HUES6 (cell line): ENCODE data around the gene ETFRF1.

Source experiments
- H3K27ac ChIP-seq: 2 replicates; pipeline ENCODE4 v1.7.0; 2013; ENCODE audit warnings: low read depth, mild to moderate bottlenecking, low read length, inconsistent platforms
- H3K27me3 ChIP-seq: 2 replicates; pipeline ENCODE4 v1.6.1; 2013; ENCODE audit warnings: low read length; ENCODE audit not compliant: control insufficient read depth, insufficient read depth
- H3K36me3 ChIP-seq: 2 replicates; pipeline ENCODE4 v1.6.1; 2013; ENCODE audit warnings: low read length; ENCODE audit not compliant: control insufficient read depth, insufficient read depth
- H3K4me1 ChIP-seq: 2 replicates; pipeline ENCODE4 v1.6.1; 2013; ENCODE audit warnings: low read length; ENCODE audit not compliant: control insufficient read depth, insufficient read depth
- H3K4me3 ChIP-seq: 2 replicates; pipeline ENCODE4 v1.5.1; 2013; ENCODE audit warnings: low read depth, low read length
- H3K9ac ChIP-seq: one replicate; pipeline ENCODE4 v1.6.1; 2013; ENCODE audit warnings: mild to moderate bottlenecking, low read length
- H3K9me3 ChIP-seq: 2 replicates; pipeline ENCODE4 v1.6.1; 2013; ENCODE audit warnings: low read depth, low read length; ENCODE audit not compliant: control insufficient read depth, insufficient read depth

The ETFRF1 gene

DNA sequence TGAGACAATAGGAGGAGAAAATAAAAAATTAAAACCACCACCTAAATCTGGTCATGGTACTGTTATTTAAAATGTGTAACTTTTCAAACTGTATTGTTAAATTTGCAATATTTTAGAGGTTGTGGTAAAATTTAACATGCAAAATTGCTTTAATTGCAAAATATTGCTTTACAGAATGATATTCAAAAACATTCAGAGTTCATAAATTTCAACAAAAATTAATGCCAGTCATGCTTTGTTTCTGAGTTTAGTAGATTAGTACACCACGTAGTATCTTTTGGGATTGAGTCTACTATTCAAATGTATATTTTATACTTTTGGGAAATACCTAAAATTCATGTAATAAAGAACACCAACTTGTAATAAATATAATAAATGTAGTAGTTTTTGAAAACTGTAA lies 18.3 kb downstream of the ETFRF1 start:
- Histone ChIP-seq H3K9me3 (no peaks in the 10 kb centered on the region), H3K4me1 (no peaks in the 10 kb centered on the region), H3K27ac (no peak overlapping the region), H3K27me3 (no peaks in the 10 kb centered on the region), H3K4me3 (no peak overlapping the region), H3K9ac (no peak overlapping the region), H3K36me3 (peaks cover 19% of the 10 kb centered on the region)

DNA sequence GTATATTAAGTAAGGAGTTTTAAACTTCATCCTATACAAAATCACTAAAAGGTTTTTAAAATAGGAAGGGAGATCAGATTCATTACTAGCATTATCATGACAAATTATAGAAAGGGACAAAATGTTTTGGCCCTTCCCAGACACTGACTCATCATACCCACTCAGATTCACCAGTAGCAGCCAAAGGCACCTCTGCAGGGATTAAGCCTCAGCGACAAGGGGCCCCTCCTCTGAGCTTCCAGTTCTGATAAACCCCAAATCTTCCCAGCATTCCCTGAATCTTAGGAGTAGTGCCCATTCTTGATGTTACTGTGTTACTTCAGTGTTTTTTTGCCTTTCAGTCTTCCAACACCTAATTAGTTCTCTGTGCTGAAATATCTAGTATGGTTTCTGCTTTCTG lies 41.2 kb downstream of the ETFRF1 start:
- H3K4me3 ChIP-seq = no peak overlapping the region
- H3K4me1 ChIP-seq = no peaks in the 10 kb centered on the region
- H3K36me3 ChIP-seq = peaks cover 51% of the 10 kb centered on the region
- no peaks in the 10 kb centered on the region for H3K27me3 ChIP-seq
- H3K9ac ChIP-seq = no peak overlapping the region
- no peak overlapping the region for H3K27ac ChIP-seq
- no peaks in the 10 kb centered on the region for H3K9me3 ChIP-seq

DNA sequence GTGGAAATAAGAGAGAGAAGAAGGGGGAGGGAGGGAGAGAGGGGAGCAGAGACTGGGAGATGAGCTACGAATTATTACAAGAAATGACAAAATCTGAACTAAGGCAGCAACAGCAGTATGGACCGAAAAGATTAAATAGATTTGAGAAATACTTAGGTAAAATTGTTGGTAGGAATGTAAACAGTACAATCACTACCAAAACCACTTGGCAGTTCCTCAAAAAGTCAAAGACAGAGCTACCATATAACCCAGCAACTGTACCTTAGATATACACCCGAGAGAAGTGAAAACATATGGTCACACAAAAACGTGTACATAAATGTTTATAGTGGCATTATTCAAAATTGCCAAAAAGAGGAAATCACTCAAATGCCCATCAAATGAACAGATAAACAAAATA lies 41.6 kb downstream of the ETFRF1 start:
- no peak overlapping the region for H3K4me3 ChIP-seq

DNA sequence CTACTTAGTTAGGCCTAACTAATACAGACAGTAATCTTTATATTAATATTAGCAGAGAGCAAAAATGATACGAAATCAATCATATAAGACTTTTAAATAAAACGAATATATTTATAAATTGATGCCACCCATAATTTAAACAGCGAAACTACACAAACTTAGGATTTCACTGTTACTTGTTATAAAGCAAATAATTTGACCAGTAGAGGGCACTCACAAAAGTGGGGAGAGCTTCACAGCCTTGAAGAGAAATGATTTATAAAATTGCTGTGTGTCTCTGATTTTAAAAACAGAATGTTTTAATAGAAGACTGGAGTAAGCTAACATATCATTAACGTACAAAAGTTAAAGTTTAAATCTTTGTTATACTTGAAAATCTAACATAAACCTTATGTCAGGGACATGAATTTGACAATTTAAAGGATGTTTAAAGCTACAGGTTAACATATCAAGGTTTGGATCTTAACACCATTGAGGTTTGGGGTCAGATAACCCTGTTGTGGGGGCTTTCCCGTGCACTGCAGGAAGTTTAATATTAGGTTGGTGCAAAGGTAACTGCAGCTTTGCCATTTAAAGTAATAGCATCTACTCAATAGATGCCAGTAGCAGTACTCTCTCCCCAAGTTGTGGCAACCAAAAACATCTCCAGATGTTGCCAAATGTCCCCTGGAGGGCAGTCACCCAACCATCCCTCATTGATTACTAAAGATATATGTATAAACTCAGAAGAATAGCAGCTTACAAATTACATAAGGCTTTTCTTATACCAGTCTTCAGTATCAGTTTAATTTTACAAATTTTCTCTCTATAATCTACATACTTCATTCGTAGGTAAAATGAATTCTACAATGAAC lies 46.4 kb downstream of the ETFRF1 start:
- peaks cover 46% of the 10 kb centered on the region for H3K36me3 ChIP-seq
- no peak overlapping the region for H3K9ac ChIP-seq
- H3K27ac ChIP-seq = no peak overlapping the region

More for the DNA sequence above, 41.6 kb downstream of the ETFRF1 start:
- no peaks in the 10 kb centered on the region for H3K4me1 ChIP-seq
- peaks cover 49% of the 10 kb centered on the region for H3K36me3 ChIP-seq
- H3K9me3 ChIP-seq = no peaks in the 10 kb centered on the region
- no peak overlapping the region for H3K27ac ChIP-seq
- H3K27me3 ChIP-seq = no peaks in the 10 kb centered on the region
- no peak overlapping the region for H3K9ac ChIP-seq

DNA sequence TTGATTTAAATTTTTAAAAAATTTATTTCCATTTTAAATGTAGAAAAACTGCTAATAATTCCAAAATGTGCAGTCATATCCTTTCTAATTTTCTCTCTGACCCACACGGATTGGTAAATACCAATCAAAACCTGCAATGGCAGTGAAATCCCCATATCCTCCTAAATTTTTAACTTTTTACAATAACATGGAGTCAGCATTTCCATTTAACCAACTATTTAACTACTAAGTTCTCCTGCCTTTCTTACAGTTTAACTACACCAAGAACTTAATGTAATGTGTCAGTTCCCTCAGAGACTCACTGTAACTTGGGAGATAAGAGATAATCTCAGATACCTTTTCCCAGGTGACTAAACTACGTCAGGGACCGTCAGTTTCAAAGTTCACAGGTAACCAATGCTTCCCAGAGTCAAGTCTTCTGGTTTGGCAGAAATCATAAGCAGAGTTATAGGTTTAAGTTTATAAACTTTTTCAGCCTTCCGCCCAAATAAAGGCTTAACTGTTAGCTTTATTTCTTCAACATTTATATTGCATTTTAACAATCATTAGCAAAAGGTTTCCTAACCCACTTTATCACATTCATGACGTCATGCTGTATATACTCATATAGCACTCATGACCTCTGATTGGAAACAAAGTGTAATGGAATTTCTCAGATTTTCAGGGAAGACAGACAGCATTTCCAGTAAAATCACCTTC lies 48.1 kb downstream of the ETFRF1 start:
- no peaks in the 10 kb centered on the region for H3K4me1 ChIP-seq
- no peak overlapping the region for H3K9ac ChIP-seq
- no peak overlapping the region for H3K27ac ChIP-seq
- H3K27me3 ChIP-seq = no peaks in the 10 kb centered on the region
- no peaks in the 10 kb centered on the region for H3K9me3 ChIP-seq
- H3K4me3 ChIP-seq = no peak overlapping the region
- H3K36me3 ChIP-seq = peaks cover 32% of the 10 kb centered on the region

More for the DNA sequence above, 46.4 kb downstream of the ETFRF1 start:
- Histone ChIP-seq H3K27me3 (no peaks in the 10 kb centered on the region), H3K9me3 (no peaks in the 10 kb centered on the region), H3K4me3 (no peak overlapping the region), H3K4me1 (no peaks in the 10 kb centered on the region)

DNA sequence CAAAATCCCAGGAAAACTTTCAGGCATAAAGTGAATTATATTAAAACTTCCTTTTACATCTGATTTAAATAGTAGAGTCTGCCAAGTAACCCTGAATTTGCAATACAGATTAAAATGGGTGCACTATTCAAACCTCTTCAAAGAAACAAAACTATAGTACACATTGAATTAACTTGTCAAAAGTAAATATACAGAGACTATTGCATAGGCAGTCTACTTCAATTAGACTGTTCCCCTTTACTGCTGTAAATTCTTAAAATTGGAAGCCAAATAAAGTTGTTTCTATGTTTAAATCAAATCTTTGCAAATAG lies 48.6 kb downstream of the ETFRF1 start:
- no peaks in the 10 kb centered on the region for H3K27me3 ChIP-seq
- no peaks in the 10 kb centered on the region for H3K4me1 ChIP-seq
- H3K4me3 ChIP-seq = no peak overlapping the region
- no peaks in the 10 kb centered on the region for H3K9me3 ChIP-seq
- H3K27ac ChIP-seq = no peak overlapping the region
- peaks cover 28% of the 10 kb centered on the region for H3K36me3 ChIP-seq
- H3K9ac ChIP-seq = no peak overlapping the region

DNA sequence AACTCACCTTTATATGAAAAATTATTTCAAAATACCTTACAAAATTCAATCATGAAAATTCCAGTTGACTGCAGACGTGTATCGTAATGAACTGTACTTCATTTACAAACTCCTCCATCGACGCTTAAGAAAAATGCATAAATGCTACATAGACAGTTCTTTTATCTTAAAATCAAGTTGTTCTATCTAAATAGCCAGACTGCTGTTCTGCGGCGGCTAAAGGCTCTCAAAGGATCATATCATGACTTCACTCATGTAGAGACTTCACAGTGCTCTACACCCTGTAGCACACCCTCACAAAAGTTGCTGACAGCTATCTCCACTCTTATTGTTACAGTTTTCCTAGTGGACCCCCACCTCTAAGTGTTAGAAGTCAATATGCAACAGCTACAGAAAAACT lies 50.5 kb downstream of the ETFRF1 start:
- Histone ChIP-seq H3K4me3 (no peak overlapping the region), H3K4me1 (0 out of 2 replicates have a peak, but pooled peaks cover 4% of the 10 kb centered on the region), H3K27ac (no peak overlapping the region), H3K27me3 (no peaks in the 10 kb centered on the region), H3K9me3 (no peaks in the 10 kb centered on the region), H3K9ac (no peak overlapping the region), H3K36me3 (peaks cover 21% of the 10 kb centered on the region)

DNA sequence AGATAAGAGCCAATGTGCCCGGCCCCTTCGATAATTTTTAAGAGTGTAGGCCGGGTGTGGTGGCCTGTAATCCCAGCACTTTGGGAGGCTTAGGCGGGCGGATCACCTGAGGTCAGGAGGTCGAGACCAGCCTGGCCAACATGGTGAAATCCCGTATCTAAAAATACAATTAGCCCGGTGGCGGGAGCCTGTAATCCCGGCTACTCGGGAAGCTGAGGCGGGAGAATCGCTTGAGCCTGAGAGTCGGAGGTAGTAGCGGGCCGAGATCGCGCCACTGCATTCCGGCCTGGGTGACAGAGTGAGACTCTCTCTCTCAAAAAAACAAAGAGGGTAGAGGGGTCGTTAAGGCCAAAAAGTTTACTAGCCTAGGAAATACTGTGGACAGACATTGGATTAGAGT lies 53.1 kb downstream of the ETFRF1 start:
- no peak overlapping the region for H3K27ac ChIP-seq
- H3K4me3 ChIP-seq = no peak overlapping the region
- peaks cover 10% of the 10 kb centered on the region for H3K4me1 ChIP-seq

DNA sequence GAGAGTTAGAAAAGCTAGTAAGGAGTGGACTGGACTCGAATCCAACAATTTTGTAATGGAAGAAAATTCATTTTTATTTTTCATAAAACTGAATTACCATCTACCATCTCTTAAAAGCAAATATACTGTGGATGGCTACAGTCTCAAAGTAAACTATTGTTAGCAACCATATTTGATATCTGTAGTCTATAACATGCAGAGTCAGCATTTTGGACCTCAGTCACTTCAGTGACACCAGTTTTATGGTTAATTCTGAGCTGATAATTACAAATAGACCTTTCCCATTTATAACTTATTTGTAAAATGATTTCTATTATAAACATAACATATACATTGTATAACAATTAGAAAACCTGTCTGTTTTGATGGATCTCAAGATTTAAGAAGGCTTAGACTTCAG lies 53.7 kb downstream of the ETFRF1 start:
- H3K4me1 ChIP-seq = peaks cover 10% of the 10 kb centered on the region
- peaks cover 9% of the 10 kb centered on the region for H3K27me3 ChIP-seq
- no peak overlapping the region for H3K27ac ChIP-seq
- no peaks in the 10 kb centered on the region for H3K9me3 ChIP-seq
- H3K36me3 ChIP-seq = peaks cover 13% of the 10 kb centered on the region
- H3K9ac ChIP-seq = no peak overlapping the region
- H3K4me3 ChIP-seq = no peak overlapping the region

More for the DNA sequence above, 53.1 kb downstream of the ETFRF1 start:
- Histone ChIP-seq H3K27me3 (peaks cover 9% of the 10 kb centered on the region), H3K9ac (no peak overlapping the region), H3K36me3 (peaks cover 19% of the 10 kb centered on the region), H3K9me3 (no peaks in the 10 kb centered on the region)

DNA sequence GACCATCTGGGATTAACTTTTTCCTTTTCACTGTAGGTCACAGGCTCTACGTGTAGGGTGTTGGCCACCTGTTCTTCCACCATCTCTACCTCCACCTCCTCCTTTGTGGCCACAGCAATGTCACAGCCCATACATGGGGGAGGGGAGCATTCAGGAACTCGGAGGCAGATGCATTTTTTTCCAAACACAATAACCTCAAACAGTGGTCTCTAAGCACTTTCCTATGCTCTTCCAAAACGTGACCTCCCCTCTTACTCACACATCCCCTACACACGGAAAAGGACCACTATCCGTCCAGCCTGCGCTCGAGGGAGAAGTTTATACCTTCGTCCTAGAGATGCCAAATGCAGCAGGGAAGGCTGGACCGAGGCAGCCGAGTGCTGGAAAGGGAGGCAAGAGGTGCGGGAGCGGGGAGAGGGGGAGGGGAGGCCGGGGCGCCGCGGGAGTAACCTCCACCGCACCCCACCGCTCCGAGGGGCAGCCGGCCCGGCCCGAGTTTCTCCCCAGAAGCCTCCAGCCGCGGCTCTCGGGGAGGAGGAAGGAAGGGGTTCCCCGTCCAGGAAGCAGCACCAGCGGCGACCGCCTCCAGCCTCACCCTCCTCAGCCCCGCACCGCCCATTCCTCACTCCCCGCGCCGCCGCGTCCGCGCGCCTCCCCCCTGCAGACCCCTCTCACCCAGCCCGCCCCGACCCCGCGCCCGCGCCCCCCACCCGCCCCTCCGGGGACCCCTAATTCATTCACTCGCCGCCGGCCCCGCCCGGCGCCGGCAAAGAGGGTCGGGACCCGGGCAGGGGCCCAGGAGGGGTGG lies 55.1 kb downstream of the ETFRF1 start:
- Histone ChIP-seq H3K9ac (peak overlapping the region; percentile 83), H3K27me3 (peaks cover 9% of the 10 kb centered on the region), H3K4me3 (peak overlapping the region; percentile 85), H3K4me1 (peaks cover 10% of the 10 kb centered on the region), H3K9me3 (no peaks in the 10 kb centered on the region), H3K27ac (peak overlapping the region; percentile 62; the same call in 1 of the 2 replicates), H3K36me3 (peaks cover 4% of the 10 kb centered on the region)
